GM19455 (cell line): Measurements from ENCODE around the gene SPDYE4.

Experiments
- ATAC-seq: cut with Tn5 transposase; IDR thresholded peaks from one replicate; pipeline ENCODE4 v1.9.1; 2021; ENCODE audit not compliant: unreplicated experiment

Gene SPDYE4

DNA sequence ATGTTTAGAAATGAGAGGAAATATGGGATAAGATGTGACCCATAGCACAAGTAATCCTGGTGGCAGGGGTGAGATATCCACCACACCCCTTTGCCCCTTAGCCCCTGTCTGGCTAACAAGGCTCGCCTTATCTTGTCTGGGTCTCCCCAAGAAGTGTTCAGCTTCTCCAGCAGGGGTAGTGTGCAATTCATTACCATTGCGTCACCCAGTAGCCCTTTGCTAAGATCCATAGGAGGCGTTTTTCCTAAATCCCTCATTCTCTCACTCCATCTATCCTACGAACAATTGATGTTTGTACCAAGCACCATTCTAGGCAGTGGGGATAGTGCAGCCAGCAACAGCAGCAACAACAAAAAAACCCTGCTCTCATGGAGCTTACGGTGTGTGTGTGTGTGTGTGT lies 44.5 kb downstream of the SPDYE4 start:
- ATAC-seq, result no peak

DNA sequence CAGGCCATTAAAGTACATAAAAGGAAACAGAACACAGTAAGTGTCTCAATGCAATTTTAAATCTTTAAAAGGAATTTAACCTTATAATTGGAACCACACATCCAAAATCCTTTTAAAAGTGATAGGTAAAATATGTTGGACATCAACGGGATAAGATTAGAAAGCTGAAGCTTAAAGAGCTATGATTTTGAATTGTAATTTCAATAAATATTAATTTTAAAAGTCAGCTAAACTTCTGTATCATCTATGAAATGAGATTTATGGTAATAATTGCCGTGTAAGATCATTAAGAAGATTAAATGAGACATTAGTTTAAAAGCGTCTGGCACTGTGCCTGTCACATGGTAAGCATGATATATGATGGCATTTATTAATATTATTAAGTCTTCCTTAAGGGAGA lies 45.0 kb downstream of the SPDYE4 start:
- no peak for ATAC-seq

DNA sequence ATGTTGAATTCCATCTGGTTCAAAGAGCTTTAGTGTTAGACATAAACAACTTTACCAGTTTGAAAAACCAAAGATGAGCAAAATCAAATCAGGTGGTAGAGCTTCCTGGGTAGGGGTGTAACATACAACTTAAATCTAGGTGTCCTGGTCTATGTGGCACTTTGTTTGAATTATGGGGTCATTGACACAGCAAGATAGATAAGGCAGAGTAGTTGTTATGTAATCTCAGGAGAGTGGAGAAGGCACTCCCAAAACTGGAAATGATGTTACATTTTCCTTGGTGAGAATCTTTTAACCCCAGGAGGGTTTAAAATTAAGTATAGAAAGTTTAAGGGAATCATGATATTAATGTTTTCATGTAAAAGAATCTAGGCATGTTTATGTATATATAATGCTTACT lies 45.6 kb downstream of the SPDYE4 start:
- ATAC-seq, result no peak

DNA sequence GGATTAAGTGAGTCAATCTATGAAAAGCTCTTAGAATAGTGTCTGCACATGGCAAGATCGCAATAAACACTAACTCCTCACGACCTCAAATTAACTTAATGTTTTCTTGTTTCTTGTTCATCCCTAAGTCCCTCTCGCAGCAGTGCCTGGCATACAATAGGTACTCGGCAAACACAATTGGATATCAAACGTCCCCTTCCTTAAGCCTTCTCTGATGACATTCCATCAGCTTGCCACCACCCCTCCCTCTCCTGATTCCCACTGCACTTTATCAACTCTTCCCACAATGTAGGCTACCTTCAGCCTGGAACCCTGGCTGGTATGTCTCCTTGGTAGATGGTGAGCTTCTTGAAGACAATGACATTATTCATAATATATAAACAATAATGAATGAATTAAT lies 47.1 kb downstream of the SPDYE4 start:
- no peak for ATAC-seq

DNA sequence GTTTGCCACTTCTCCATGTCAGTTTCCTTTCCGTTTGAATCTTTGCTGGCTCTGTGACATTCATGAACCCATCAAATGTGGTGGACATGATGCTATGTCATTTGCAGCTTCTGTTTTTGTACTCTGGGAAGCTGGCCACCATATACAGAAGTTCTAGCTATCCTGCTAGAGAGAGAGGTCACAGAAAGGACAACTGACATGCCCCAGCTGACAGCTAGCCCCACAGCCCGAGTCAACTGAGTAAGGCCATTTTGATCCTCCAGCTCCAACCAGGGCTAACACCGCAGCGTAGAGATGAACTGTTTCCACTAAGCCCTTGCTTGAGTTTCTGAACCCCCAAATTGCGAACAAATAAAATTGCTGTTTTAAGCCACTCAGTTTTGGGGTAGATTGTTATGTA lies 47.5 kb downstream of the SPDYE4 start:
- ATAC-seq, result no peak

DNA sequence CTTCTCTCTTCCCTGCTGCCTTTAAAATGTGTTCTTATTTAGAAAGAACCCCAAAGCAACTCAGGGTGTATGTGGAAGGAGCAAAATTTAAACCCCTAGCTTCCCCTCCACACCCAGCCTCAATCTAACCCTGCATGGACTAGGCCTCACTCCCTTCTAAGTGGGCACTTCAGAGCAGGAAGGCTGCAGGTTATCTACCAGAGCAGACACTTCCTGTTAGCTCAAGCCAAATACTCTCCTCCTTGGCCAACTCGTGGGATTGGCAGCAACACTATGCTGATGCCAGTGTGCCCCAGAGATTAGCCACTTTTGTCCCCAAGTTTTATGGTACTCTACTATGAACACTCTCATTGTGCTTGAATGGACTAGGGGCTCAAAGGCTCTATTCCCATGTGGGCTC lies 49.3 kb downstream of the SPDYE4 start:
- no peak for ATAC-seq

DNA sequence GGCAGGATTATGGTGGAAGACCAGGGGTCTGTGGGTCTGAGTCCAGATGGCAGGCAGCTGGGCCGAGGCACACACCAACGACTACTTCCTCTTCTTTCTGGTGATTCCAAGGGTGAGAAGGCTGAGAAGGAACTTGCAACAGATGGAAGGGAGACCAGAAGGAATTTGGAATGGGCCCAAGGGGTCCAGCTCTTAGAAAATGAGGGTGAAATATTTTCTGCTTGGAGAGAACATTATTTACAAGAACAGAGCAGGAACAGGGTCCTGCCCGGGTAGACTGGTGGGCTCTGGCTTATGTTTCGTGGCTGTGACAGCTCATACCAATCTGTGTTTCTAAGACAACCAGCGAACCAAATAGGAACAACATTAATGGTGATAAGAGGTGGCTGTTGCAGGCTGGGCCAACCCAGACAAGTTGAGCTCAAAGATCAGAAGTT lies 50.3 kb downstream of the SPDYE4 start:
- ATAC-seq, result no peak

DNA sequence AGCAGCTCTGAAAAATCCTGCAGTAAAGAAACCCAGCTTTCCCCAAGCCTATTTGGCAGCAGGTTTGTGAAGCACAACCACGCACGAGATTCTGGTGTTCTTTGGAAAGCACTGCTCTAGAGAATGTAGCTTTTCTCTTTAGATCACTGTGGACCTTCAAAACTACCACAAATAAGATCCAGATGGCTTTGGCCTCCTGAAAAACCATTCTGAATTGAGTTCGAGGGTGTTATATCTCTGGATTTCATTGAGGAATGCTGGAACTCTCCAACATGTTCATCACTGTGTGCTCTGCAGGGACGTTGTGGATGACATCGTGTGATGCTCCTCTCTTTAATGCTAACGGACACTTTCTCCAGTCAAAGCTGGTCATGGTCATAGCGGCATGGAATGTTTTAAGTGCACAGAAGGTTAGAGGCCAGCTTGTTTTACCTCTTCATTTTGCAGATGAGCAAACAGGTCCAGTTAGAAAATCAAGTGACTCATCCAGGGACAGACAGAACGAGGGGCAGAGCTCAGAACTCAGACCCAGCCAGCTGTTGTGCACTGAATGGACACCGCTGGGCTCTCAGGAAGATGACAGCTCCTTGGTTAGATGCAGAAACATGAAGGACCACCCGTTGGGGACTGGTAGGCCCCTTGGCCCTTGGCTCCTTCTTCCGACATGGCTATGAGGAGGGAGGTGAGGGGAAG lies 50.9 kb downstream of the SPDYE4 start:
- ATAC-seq, result no peak

DNA sequence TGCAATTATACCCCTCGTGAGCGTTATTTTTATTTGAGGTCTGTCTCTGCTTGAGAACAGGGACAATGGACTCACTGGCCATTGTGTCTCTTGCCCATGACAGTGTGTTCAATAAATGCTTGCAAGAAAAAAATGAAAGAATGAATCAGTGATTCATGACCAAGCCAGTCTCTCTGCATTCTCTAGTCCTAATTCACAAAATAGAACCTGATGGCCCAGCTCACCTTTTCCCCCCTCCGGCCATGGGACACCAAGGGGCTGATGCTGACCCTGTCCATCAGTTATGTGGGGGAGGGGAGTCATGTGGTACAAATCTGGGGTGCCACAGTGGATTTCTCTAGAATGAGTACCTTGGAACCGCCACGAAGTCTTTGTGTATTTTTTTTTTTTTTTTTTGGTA lies 51.9 kb downstream of the SPDYE4 start:
- no peak for ATAC-seq

DNA sequence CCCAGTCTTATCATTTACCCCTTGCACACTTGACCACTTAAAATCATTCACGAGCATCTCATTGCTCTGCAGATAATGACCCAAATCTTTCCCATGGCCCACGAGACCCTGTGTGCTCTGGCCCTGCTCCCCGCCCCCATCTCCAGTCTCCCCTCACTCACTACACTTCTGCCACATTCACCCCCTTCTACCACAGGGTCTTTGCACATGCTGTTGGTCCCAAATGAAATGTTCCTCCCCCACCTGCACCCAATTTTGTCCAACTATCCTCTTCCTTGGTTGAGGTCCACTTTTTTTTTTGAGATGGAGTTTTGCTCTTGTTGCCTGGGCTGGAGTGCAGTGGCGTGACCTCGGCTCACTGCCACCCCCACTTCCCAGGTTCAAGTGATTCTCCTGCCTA lies 52.9 kb downstream of the SPDYE4 start:
- no peak for ATAC-seq

DNA sequence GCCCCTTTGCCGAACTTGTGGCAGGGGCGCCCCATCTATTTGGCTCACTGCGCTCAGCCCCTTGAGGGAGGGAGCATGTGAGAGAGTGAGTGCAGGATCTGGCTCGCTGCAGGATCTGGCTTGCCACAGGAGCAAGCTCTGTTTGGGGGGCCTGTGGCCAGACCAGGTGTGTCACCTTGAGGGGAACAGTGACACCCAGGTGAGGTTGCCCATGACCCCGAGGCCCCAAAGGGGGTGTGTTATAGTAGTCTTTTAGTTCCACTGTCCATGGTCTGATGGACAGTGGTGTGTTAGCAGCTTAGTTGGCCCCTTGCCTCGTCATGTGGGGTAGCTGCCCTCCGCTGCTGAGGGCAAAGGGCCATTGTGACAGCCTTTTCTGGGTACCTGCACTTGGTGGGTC lies 55.3 kb downstream of the SPDYE4 start:
- no peak for ATAC-seq

DNA sequence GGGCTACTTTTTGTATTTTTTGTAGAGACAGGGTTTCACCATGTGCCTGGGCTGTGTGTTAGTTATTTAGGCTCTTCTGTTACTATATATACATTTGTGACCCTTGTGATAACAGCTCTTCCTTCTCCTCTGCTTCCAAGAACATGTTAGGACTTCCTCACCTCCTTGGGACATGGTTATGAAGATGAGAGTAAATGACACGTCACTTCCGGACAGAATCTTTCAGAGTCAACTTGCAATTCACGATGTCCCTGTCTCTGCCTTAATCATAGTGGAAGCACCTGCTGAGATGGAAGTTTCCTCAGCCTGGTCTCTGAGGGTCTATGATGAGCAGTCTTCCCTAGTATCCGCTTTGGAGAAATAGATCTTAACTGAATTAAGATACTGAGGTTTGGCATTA lies 56.6 kb downstream of the SPDYE4 start:
- ATAC-seq, result no peak

DNA sequence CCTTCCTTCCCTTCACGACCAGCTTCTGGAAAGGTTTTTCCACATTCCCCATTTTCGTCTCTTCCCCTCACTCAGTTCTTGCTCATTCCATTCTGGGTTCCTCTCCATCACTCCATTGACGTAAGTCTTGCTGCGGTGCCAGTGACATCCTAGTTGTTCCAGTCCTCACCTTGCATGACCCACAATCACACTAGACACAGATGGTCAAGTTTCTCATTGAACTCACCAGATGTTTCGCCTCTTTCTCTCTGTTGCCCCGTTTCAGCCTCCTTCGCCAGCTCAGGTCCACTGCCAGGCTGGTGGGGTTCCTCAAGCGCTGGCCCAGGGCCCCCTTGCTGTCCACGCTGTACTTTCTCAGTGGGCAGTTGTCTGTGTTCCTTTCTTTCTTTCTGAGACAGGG lies 57.1 kb downstream of the SPDYE4 start:
- ATAC-seq, result no peak
